OCI-LY1 (cell line): ENCODE data around the gene ELF2.

Source experiments
- H2AFZ ChIP-seq: fragments of 200-600 bp; sonication (generic), shearing (Covaris generic); 2 replicates; pipeline ENCODE4 v1.6.0; 2014; ENCODE audit warnings: antibody characterized with exemption, mild to moderate bottlenecking, low read length
- H3F3A ChIP-seq: fragments of 200-600 bp; sonication (generic), shearing (Covaris generic); 2 replicates; pipeline ENCODE4 v1.6.0; 2014; ENCODE audit warnings: mild to moderate bottlenecking, antibody characterized with exemption, low read length, moderate library complexity; ENCODE audit not compliant: insufficient read depth
- H3K27ac ChIP-seq: fragments of 200-600 bp; sonication (generic); 2 replicates; pipeline ENCODE4 v1.5.1; 2014; ENCODE audit warnings: low read length, mixed run types, mild to moderate bottlenecking, low read depth; ENCODE audit not compliant: poor library complexity, severe bottlenecking
- H3K27me3 ChIP-seq: fragments of 200-600 bp; sonication (generic); 2 replicates; pipeline ENCODE4 v1.6.0; 2014; ENCODE audit warnings: antibody characterized with exemption, mild to moderate bottlenecking, low read length, moderate library complexity; ENCODE audit not compliant: insufficient read depth
- H3K36me3 ChIP-seq: fragments of 200-600 bp; sonication (generic); 2 replicates; pipeline ENCODE4 v1.6.1; 2014; ENCODE audit warnings: mild to moderate bottlenecking, antibody characterized with exemption, low read length, moderate library complexity, mixed read lengths; ENCODE audit not compliant: insufficient read depth
- H3K4me1 ChIP-seq: fragments of 200-600 bp; sonication (generic); 2 replicates; pipeline ENCODE4 v1.5.1; 2014; ENCODE audit warnings: mild to moderate bottlenecking, low read length, moderate library complexity; ENCODE audit not compliant: insufficient read depth, severe bottlenecking
- H3K4me2 ChIP-seq: fragments of 200-600 bp; sonication (generic), shearing (Covaris generic); 2 replicates; pipeline ENCODE4 v1.6.1; 2014; ENCODE audit warnings: low read length
- H3K4me3 ChIP-seq: fragments of 200-600 bp; sonication (generic); 2 replicates; pipeline ENCODE4 v1.5.1; 2014; ENCODE audit warnings: low read length, low read depth, mild to moderate bottlenecking, mixed read lengths; ENCODE audit not compliant: poor library complexity, severe bottlenecking
- H3K79me2 ChIP-seq: fragments of 200-600 bp; shearing (Covaris generic); 2 replicates; pipeline ENCODE4 v1.6.1; 2016; ENCODE audit warnings: mixed run types, low read length, mixed read lengths; ENCODE audit not compliant: insufficient read depth
- H3K9ac ChIP-seq: fragments of 200-600 bp; sonication (generic), shearing (Covaris generic); 2 replicates; pipeline ENCODE4 v1.6.1; 2014; ENCODE audit warnings: mild to moderate bottlenecking, low read length, mixed read lengths
- H3K9me2 ChIP-seq: fragments of 200-600 bp; sonication (generic), shearing (Covaris generic); 2 replicates; pipeline ENCODE4 v1.6.1; 2014; ENCODE audit warnings: low read depth, mild to moderate bottlenecking, low read length, mixed read lengths
- H3K9me3 ChIP-seq: fragments of 200-600 bp; shearing (Covaris generic); 2 replicates; pipeline ENCODE4 v1.6.1; 2014; ENCODE audit warnings: low read length, mixed read lengths
- H4K20me1 ChIP-seq: fragments of 200-600 bp; sonication (generic), shearing (Covaris generic); 2 replicates; pipeline ENCODE4 v1.6.0; 2016; ENCODE audit warnings: mild to moderate bottlenecking, low read length; ENCODE audit not compliant: insufficient read depth
- EZH2 ChIP-seq: fragments of 200-600 bp; sonication (generic), shearing (Covaris generic); IDR thresholded peaks from 2 replicates; pipeline ENCODE4 v1.8.0; 2017; ENCODE audit warnings: borderline replicate concordance, mixed run types, mild to moderate bottlenecking, antibody characterized with exemption, low read length, moderate library complexity, mixed read lengths
- TF ChIP-seq, protein P1 (sequence below): fragments of 200-600 bp; sonication (generic), shearing (Covaris generic); IDR thresholded peaks from 2 replicates; pipeline ENCODE4 v1.5.1; 2017; ENCODE audit warnings: mild to moderate bottlenecking, antibody characterized with exemption, low read length, moderate library complexity, mixed read lengths

ELF2 gene

DNA sequence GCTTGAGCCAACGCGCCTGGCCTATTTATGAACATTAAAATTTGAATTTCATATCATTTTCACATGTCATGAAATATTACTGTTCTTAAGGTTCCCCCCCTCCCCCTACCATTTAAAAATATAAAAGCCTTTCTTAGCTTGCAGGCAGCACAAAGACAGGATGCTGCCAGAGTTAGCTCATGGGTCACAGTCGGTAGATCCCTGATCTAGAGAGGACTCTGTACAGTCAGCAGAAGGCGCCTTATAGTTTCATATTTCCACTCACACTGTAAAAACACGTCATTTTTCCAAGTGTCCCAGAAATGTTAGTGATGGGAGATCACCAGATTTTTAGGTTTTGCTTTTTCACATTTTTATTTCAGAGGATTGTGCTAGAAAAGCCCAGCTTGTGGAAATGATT lies 149.2 kb downstream of the ELF2 start:
- Histone ChIP-seq H3K27me3 (no peaks in the 10 kb centered on the region), H3K27ac (peak overlapping the region; percentile 72), H3K4me1 (peaks cover 31% of the 10 kb centered on the region), H3K9me3 (no peaks in the 10 kb centered on the region), H3F3A (no peaks in the 10 kb centered on the region), H3K9ac (peak overlapping the region; percentile 29; the same call in 1 of the 2 replicates), H3K9me2 (no peaks in the 10 kb centered on the region), H2AFZ (no peak overlapping the region), H4K20me1 (no peaks in the 10 kb centered on the region), H3K4me2 (peak overlapping the region; percentile 55), H3K36me3 (peaks cover 8% of the 10 kb centered on the region; the same call in 1 of the 2 replicates), H3K79me2 (peaks cover 79% of the 10 kb centered on the region), H3K4me3 (peak overlapping the region; percentile 7)
- TF ChIP-seq EZH2 = no peak
- TF ChIP-seq, protein P1, sequence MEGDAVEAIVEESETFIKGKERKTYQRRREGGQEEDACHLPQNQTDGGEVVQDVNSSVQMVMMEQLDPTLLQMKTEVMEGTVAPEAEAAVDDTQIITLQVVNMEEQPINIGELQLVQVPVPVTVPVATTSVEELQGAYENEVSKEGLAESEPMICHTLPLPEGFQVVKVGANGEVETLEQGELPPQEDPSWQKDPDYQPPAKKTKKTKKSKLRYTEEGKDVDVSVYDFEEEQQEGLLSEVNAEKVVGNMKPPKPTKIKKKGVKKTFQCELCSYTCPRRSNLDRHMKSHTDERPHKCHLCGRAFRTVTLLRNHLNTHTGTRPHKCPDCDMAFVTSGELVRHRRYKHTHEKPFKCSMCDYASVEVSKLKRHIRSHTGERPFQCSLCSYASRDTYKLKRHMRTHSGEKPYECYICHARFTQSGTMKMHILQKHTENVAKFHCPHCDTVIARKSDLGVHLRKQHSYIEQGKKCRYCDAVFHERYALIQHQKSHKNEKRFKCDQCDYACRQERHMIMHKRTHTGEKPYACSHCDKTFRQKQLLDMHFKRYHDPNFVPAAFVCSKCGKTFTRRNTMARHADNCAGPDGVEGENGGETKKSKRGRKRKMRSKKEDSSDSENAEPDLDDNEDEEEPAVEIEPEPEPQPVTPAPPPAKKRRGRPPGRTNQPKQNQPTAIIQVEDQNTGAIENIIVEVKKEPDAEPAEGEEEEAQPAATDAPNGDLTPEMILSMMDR = no peak

DNA sequence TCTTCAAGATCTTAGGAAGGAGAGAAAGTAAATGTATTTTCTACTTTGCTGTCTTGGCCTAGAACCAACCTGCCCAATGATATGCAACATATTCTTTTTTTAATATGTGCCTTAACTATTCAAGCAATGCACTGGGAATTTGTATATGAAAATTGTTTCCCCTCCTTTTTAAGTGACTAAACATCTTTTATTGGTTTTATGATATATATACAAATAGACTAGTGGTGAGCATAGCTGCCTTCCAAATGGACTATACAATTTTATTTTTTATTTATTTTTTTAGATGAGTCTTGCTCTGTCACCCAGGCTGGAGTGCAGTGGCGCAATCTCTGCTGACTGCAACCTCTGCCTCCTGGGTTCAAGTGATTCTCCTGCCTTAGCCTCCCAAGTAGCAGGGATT lies 151.2 kb downstream of the ELF2 start:
- Histone ChIP-seq H3K9ac (no peak overlapping the region), H3K79me2 (peaks cover 79% of the 10 kb centered on the region), H3K4me3 (no peak overlapping the region), H3K9me2 (no peaks in the 10 kb centered on the region), H3K9me3 (no peaks in the 10 kb centered on the region), H3K36me3 (peaks cover 21% of the 10 kb centered on the region; the same call in 1 of the 2 replicates), H3K4me1 (peaks cover 29% of the 10 kb centered on the region), H3K4me2 (no peak overlapping the region), H3F3A (no peaks in the 10 kb centered on the region), H3K27me3 (no peaks in the 10 kb centered on the region), H3K27ac (no peak overlapping the region), H2AFZ (no peak overlapping the region), H4K20me1 (no peaks in the 10 kb centered on the region)
- TF ChIP-seq EZH2 = no peak
- TF ChIP-seq, protein P1 = no peak

DNA sequence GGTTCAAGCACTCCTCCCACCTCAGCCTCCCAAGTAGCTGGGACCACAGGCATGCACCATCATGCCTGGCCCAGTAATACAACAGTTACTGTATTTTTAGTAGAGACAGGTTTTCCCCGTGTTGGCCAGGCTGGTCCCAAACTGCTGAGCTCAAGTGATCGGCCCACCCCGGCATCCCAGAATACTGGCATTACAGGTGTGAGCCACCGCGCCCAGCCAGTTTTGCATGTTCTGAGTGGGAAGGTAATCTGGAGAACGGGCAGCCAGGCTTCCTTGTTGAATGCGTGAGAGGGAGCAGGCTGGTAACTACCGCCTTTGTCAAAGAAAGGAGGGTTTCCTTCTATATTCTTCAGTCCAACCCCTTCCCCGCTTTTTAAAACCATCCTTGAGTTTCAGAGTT lies 152.3 kb downstream of the ELF2 start:
- Histone ChIP-seq H3K79me2 (peaks cover 83% of the 10 kb centered on the region), H3K27me3 (no peaks in the 10 kb centered on the region), H2AFZ (no peak overlapping the region), H3K9ac (no peak overlapping the region), H3K4me1 (peaks cover 31% of the 10 kb centered on the region), H3F3A (no peaks in the 10 kb centered on the region), H3K27ac (no peak overlapping the region), H3K9me2 (no peaks in the 10 kb centered on the region), H3K36me3 (peaks cover 33% of the 10 kb centered on the region), H3K4me3 (no peak overlapping the region), H3K4me2 (no peak overlapping the region), H4K20me1 (no peaks in the 10 kb centered on the region), H3K9me3 (no peaks in the 10 kb centered on the region)
- no peak for TF ChIP-seq EZH2
- TF ChIP-seq, protein P1 = no peak
